HG03025 (cell line): ENCODE data around the gene PTTG1IP.

Source experiments
- ATAC-seq: cut with Tn5 transposase; IDR thresholded peaks from one replicate; pipeline ENCODE4 v1.9.1; 2021; ENCODE audit warnings: mild to moderate bottlenecking, moderate library complexity; ENCODE audit not compliant: unreplicated experiment, low FRiP score

PTTG1IP gene

DNA sequence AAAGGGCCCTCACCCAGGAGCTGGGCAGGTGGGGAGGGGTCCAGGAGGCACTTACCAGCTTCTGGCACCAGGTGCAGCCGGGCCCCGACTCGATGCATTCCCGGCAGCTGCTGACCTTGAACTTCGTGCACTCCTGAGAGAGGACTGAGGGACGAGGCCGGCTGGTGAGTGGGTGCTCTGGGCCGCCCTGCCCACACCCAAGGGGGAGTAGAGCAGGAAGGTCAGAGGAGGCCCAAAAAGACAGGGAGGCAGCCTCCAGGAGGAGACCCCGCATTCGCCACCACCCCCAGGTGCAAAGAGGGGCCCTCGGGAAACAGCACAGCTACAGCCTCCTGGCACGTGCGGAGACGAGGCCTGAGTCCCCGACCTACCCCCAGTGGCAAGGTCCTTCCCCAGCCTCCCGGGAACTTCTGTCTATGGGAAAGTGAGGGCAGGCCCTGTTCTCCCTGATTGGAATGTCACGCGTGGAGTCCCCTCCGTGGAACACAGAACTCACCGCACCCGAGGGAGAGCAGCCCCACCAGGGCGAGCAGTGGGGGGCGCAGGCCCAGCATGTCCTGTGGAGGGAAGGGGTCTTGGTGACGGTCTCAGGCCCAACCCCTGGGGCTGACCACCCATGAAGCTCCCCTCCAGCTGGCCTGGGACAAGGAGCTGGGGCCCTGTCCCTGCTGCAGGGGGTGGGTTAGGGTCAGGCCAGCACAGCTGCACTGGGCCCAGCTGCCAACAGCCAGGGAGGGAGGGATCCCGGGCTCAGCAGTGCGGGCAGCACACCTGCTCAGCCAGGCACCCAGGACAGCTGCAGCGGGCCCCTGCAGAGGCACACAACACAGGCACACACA lies 37.0 kb upstream of the PTTG1IP start:
- no peak for ATAC-seq

DNA sequence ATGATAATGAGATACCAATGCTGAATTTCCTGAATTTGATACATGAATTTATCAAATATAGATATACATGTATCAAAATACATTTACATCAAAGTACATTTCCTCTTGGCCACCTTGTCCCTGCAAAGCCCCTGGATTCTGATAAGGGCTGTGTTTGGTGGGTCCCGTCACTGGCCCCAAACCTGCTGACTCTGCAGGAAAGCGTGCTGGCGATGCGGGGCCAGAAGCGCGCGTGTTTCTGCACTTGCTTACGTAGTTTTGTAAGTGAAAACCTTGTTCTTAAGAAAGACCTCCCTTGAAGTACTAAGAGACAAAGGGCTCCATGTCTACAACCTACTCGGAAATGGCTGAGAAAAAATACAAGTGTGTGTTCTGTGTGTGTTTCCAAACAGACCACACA lies 36.2 kb upstream of the PTTG1IP start:
- ATAC-seq: no peak

DNA sequence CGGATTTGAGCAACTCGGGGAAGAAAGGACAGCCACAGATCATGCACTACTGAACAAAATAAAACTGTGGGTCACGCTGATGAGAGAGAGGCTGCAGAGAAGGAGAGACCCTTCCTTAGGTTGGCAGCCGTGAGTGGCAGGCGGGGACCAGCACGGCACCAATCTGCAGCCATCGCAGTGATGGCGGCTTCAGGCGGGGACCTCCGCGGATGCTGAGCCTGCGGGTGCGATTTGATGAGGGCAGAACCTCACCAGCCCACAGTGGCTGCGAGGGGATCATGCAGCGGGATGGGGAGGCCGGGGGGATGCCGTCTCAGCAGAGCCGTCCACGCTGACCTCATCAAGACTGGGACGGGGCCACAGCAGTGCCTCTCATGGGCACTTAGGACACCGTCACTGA lies 35.4 kb upstream of the PTTG1IP start:
- no peak for ATAC-seq

DNA sequence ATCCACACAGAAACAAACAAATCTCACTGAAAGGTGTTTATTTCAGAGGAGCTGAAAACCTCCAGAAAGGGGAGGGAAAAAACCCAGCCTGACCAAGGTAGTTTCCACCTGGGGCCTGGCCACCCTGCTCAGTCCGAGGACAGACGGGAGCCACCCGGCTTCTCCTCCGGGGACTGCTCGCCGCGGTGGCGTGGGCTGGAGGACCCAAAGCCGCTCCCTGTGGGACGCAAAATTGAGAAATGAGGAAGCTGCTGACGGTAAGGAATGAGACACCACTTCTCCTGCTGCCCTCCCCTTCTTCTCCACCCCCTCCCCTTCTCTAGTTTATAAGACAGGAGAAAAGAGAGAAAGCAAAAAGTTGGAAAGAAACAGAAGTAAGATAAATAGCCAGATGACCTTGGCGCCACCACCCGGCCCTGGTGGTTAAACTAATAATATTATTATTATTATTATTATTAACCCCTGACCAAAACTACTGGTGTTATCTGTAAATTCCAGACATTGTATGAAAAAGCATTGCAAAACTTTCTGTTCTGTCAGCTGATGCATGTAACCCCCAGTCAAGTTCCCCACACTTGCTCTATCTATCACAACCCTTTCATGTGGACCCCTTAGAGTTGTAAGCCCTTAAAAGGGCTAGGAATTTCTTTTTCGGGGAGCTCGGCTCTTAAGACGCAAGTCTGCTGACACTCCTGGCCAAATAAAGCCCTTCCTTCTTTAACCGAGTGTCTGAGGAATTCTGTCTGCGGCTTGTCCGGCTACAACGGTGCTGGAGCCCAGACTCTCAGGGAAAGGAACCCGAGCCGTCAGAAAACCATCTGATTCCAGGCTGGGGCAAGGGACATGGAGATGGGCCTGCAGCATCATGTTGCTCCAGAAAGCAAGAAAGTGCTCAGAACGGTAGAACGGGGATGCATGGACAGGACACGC lies 34.7 kb upstream of the PTTG1IP start:
- ATAC-seq: no peak

DNA sequence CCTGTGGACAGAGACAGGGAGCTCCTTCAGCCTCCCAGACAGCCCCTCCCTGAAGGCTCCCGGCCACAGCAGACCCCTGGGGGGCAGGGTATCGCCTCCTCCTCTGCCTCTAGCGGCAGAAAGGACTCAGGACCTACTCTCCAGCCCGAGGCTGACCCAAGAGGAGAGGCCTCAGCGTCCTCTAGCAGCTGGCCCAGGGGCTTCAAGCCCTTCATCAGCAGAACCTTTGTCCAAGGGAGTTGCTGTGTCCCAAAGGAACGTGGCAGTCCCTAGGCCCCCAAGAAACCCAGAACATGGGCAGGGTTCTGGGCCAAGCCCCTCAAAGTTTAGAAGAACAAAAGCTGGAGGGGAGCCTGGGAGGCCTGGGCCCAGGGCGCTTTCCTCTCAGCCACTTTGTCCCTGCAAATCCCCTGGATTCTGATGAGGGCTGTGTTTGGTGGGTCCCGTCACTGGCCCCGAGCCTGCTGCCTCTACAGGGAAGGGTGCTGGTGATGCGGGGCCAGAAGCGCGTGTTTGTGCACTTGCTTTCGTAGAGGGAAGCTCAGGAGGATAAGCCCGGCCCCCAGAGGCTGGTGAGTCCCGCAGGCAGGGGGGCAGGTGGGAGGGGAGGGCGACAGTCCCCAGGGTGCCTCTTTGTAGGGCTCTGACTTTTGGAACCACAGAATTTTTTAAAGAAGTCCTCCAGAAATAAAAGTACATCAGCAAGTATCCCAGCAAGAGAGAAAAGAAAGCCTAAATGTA lies 33.9 kb upstream of the PTTG1IP start:
- no peak for ATAC-seq

DNA sequence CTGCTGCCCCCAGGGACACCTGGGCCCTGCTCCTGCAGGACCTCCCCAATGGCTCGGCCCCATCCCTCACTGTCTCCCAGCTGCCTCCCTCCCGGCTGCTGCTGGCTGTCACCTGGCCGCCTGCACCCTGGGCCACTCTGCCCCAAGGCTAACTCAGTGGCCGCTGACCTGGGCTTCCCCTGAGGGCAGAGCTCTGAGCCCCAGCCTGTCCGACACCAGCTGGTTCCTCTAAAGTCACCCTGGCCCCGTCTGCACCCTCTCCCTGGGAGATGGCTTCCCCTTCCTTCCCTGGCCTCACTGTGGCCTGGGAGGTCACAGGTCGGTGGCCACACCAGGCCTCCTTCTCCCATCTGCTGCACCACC lies 32.2 kb upstream of the PTTG1IP start:
- ATAC-seq: no peak

DNA sequence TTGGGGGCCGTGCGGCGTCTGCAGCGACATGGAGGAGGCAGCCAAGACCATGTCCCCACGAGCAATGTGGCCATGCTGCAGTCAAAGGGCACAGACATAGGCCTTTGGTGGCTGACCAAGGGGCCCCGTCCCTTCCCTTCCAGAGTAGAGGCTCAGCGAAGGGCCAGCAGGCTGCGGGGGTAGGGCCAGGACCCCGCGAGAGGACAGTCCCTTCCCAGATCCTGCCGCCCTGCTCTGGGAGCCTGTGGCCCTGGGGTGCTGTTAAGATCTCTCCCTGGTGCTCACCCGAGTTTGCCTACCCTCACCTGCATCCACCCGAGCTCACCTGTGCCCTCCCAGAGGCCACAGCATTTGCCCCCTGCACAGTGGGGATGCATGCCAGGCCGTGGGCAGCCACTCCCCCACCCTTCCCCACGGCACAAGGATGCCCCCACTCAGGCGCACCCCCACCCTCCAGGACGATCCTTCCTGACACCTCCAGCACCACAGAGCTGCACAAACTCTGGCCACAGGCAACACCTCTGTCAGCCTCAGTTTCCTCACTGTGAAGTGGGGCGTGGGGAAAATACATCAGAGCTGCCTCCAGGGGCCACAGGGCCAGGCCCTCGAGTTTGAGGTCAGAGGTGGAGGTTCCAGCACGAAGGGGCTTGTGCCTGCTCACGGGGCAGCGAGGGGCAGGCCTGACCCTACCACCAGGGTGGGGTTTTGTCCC lies 31.7 kb upstream of the PTTG1IP start:
- ATAC-seq: no peak

DNA sequence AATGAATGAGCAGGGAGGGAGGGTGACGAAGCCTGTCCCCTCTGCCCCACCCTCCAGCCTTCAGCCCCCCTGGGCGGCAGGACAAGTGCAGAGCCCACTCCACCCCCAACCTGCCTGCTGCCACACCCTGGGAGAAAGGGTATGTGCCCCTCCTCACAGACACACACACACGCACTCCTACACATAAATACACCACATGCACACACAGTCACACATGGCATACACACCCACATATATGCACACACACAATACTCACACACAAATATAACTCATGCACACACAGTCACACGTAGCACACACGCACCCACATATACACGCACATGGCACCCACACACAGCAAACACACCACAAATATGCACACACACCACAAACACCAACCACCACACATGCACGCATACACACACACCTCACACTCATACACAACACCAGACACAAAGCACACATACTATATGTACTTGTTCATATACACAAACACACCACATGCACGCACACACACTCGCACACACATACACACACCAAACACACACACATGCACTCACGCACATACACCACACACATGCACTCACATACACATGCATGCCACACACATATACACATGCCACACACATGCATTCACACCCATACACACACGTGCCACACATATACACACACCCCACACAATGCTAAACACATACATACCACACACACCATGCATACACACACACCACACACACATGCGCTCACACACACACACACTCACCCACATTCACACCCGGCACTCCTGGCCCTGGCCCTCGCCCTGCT lies 30.8 kb upstream of the PTTG1IP start:
- no peak for ATAC-seq

DNA sequence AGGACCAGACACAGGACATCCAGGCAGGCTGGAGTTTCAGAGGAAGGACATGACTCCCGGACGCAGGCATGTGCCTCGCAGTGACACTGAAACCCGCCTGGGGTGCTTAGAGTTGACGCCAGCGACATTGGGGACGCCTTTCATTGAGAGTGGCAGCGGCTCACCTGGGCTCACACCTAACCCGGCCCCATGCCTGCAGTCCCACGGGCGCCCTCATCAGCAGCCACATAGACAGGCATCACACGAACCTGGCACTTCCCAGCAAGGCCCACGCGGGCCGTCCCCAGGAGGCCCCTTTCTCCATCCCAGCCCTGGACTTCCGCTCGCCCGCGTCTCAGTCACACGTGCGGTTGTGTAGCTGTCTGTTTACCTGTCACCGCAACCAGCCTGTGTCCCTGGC lies 30.2 kb upstream of the PTTG1IP start:
- ATAC-seq: no peak

DNA sequence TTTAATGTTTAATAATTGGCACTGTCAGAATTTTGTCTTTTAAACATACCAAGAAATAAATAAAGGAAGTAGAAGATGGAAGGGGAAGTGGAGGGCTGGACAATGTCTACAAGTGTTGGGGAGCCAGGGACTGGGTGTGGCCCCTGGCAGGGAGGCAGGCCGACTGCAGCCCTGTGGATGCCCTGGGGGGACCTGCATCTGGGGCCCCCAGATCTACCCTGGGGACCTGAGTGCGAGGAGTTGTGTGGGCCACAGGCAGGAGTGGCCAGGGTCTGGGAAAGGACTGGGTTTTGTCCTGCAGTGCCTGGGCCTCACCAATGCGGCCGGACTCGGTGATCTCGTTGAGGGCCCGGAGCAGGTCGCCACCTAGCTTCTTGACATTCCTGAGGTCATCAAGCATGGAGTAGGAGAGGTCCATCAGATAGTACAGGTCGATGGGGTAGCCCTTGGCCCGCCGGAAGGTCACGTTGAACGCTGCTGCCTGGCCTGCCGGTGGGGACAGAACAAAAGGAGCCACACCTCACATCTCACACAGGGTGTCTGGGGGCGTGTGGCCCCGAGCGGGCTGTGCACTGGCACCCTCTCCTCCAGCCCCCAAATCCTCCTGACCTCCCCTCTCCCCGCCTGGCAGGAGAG lies 29.7 kb upstream of the PTTG1IP start:
- ATAC-seq: no peak

DNA sequence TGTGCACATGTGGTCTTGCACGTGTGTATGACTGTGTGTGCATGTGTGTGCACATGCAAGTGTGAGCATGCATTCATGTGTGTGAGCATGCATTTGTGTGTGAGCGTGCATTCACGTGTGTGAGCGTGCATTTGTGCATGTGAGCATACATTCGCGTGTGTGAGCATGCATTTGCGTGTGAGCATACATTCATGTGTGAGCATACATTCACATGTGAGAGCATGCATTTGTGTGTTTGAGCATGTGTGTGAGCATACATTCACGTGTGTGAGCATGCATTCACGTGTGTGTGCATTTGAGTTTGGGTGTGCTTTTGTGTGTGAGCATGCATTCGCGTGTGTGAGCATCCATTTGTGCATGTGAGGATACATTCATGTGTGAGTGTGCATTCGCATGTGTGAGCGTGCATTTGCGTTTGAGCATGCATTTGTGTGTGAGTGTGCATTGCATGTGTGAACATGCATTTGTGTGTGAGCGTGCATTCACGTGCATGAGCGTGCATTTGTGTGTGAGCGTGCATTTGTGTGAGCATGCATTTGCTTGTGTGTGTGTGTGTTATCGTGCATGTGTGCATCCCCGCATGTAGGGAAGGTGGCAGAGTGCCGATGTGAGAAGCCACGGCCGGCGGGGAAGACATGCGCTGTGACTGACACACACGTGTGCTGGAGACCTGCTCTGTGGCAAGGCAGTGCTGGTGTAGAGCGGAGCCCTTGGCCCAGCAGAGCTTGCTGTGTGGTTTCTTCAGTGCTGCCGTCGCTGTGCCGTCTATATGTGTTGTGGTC lies 29.0 kb upstream of the PTTG1IP start:
- no peak for ATAC-seq

DNA sequence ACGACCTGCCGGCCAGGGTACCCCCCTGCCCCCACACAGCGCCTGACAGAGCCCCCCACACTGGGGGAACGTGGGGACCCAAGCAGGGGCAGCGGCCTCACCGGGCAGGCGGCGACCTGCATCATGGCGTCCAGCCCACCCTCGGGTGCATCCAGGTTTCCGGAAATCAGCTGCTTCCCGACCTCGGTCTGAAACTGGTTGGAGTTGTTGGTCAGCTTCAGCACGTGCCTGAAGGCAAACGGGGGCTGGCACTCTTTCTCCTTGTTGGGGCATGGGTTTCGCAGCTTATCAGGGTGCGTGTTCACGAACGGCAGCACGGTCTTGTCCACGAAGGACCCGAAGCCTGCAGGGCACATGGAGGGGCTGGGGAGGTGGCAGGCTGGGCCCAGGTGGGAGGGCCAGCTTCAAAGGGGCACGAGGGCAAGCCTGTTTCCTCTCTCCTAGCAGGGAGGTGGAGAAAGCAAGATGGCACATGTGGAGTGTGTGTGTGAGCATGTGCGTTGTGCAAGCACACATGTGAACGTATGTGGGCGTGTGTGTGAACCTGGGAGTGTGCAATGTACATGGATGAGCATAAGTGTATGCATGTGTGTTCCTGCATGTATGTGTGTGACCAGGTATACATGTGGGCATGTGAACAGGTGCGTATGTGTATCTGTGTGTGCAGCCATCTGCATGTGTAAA lies 28.0 kb upstream of the PTTG1IP start:
- no peak for ATAC-seq

DNA sequence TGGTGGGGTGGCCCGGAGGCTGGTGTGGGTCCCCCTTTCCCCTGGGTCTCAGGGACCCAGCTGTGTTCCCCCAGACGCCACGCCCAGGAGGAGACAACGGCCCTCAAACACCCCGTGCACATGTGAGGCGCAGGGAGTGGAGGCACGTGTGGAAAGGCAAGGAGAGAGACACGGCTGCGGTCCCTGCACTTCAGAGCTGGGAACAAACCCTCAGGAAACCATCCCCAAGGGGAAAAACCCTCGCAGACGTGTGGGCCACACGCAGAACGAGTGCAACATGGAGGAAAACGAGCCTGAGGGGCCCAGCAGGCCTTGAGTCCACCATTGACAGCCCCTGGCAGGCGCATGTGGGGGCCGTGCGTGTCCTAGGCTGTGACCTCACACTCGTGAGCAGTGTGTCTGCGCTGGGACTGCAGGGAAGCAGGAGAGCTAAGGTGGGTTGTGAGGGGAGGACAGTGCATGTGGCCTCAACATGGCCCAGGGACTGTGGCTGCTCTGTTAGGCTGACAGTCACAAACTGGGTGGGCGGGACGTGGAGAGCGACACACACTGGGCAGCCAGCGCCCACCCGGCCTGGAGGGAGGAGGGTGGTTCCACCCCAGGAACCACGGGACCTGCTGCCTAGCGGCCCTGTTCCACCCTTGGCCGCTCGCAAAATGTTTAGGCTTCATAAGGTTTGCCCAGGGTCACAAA lies 27.2 kb upstream of the PTTG1IP start:
- ATAC-seq: no peak

DNA sequence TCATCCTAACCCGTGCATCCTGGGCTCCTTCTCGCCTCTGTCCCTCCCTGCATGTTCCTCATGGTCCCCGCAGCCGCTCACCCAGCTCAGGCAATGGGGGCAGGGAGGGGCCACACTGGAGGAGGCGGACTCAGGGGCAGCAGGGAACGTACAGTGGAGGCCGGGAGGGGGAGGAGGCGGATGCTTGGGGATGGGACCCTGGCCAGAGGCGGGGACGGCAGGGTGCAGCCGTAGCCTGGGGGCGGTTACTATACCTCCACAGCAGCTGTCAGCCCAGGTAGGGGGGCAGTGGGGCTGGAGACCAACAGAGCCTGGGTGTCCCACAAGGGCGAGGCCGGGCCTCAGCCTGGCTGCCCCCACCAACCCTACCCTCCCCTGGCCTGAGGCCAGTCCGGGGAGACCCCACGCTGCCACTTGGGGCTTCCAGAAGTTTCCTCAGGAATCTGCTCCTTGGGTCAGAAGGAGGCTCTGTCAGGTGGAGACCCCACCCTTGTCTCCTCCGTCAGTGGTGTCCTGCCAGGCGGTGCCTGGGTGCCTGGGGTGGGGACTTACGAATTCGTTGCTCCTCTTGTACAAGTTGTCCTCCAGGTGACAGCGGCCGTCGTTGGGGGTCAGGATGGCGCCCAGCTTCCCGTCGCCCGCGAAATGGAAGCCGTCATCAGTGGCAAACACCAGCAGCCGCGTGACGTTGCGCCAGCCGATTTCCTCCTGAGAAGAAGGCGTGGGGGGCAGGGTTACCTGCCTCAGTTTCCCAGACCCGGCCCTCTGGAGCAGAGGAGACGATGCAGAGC lies 26.5 kb upstream of the PTTG1IP start:
- ATAC-seq: no peak

DNA sequence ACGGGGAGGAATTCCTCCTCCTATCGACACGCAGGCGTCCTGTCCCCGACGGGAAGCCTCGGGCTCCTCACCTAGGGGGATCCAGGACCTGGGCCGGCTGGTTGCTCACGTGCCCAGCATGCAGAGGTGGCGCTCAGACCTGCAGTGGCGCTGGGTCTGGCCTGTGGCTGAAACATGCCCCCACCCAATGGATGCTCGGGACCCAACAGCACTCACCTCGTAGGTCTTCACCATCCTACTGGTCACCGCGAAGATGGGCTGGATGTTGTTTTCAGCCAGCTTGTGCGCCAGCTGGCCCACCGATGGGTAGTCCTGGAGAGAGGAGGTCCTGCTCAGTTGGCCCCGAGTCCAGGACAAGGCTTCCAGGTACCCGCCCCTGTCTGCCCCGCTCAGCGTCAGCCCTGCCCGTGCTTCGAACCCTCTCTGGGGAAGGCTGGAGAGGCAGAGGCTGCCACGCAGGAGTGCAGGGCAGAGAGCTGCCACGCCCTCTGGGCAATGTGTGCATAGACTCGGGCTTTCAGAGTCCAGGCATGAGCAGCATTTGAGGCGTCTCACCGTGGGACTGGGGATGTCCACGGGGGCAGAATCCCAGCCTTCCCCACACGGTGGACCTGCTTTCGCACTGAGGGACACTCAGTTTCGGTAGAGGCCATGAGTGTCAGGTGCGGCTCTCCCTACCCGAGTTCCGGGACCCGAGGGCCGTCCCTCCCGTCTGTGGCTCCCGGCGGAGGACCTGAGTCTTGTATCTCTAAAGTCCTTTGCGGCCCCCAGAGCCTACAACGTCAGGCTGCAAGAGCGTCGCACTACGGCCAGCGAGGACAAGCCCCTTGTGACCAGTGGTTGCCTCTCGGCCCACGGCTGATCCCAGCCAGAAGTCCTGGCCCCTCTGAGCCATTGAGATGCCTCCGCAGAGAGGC lies 25.6 kb upstream of the PTTG1IP start:
- no peak for ATAC-seq
